Subcutaneous abdominal adipose tissue (tissue), 5 donors: ENCODE data around the gene REEP3.

Experiments used
- H3K27ac ChIP-seq: one replicate; pipeline ENCODE4 v1.7.0; 2013; ENCODE audit warnings: low read depth, mild to moderate bottlenecking, inconsistent platforms, low read length, moderate library complexity
- H3K27me3 ChIP-seq, 5 donors: one replicate each; pipeline ENCODE4 v1.7.0; 2013; ENCODE audit warnings: low read length in 5 of 5, inconsistent platforms in 1 of 5; ENCODE audit not compliant: control insufficient read depth in 5 of 5, insufficient read depth in 4 of 5
- H3K36me3 ChIP-seq, 5 donors: one replicate each; pipeline ENCODE4 v1.7.0; 2013; ENCODE audit warnings: low read length in 5 of 5; ENCODE audit not compliant: control insufficient read depth in 5 of 5, insufficient read depth in 5 of 5
- H3K4me1 ChIP-seq, 5 donors: one replicate each; pipeline ENCODE4 v1.7.0; 2013; ENCODE audit warnings: low read length in 5 of 5, mild to moderate bottlenecking in 3 of 5, moderate library complexity in 1 of 5; ENCODE audit not compliant: control insufficient read depth in 5 of 5, insufficient read depth in 5 of 5
- H3K4me3 ChIP-seq, 5 donors: one replicate each; pipeline ENCODE4 v1.7.0; 2013; ENCODE audit warnings: low read length in 5 of 5, low read depth in 1 of 5
- H3K9ac ChIP-seq, 5 donors: one replicate each; pipeline ENCODE4 v1.7.0; 2013; ENCODE audit warnings: low read length in 5 of 5, mild to moderate bottlenecking in 4 of 5, moderate library complexity in 3 of 5
- H3K9me3 ChIP-seq, 5 donors: one replicate each; pipeline ENCODE4 v1.7.0; 2013; ENCODE audit warnings: low read length in 5 of 5; ENCODE audit not compliant: control insufficient read depth in 5 of 5
- donor health status: healthy.
- donor health status: healthy.
- donor health status: healthy.
- donor health status: healthy.
- donor health status: healthy.

Gene REEP3

DNA sequence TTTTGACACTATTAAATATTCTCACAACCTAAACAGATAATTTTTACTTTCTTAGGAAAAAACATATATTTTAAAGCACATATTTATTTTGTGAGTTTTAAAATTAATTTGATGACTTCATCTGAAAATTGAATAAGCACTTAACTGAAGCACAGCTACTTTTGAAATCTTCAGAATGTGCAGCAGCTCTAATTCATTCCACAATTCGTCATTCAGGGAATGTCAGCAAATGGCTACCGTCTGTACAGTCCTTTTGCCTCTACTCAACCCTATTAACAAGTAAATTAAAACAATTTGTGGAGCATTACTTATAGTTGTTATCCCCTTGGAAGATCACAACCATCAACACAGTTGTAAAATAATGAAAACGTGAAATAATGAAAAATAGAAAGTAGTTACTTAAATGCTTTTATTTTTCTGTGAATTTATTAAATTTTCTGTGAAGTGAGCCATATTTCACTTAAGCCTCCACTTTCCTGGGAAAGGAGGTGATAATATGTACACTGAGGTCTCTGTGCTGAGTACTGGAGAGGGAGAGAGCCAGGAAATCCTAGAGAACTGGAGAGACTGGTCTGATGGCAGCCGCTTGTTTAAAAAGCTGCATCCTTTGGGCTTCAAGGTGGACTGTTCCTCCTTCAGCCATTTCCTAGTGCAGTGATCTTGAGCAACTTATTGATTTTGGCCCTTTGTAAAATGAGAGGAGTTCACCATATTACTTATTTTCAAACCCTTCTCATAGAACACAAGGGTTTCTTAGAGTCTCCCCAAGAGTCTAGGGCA, 70.6 kb downstream of the REEP3 start:
- Histone ChIP-seq H3K4me3 (no peak overlapping the region), H3K9ac (no peak overlapping the region), H3K36me3 (peaks cover 0 to 5% (median 3%) of the 10 kb centered on the region in 5 donors), H3K9me3 (no peaks in the 10 kb centered on the region), H3K27ac (no peak overlapping the region), H3K27me3 (no peaks in the 10 kb centered on the region), H3K4me1 (peaks cover 0 to 6% (median 3%) of the 10 kb centered on the region in 5 donors)

DNA sequence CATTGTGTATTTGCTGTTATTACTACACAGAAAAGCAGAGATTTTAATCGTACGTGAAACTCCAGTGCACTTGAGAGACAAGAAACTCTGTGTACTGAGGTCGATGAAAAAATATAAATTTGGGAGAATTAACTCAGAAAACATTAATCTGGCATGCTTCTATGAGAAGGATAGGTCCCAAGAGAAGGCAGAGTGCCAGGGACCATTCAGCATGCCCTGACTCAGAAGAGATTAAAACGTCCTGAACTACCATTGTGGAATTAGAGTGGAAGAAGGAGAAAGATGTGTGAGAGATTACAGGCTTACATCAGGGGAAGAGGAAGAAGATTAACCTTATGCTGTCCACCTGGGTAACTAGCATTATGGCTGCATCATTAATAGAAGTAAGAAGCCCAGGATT, 72.4 kb downstream of the REEP3 start:
- no peak overlapping the region for H3K4me3 ChIP-seq
- no peaks in the 10 kb centered on the region for H3K9me3 ChIP-seq
- no peaks in the 10 kb centered on the region for H3K27me3 ChIP-seq
- H3K36me3 ChIP-seq: peaks cover 0 to 10% (median 5%) of the 10 kb centered on the region in 5 donors
- no peak overlapping the region for H3K27ac ChIP-seq
- H3K9ac ChIP-seq: no peak overlapping the region
- H3K4me1 ChIP-seq: peaks cover 0 to 6% (median 5%) of the 10 kb centered on the region in 5 donors

DNA sequence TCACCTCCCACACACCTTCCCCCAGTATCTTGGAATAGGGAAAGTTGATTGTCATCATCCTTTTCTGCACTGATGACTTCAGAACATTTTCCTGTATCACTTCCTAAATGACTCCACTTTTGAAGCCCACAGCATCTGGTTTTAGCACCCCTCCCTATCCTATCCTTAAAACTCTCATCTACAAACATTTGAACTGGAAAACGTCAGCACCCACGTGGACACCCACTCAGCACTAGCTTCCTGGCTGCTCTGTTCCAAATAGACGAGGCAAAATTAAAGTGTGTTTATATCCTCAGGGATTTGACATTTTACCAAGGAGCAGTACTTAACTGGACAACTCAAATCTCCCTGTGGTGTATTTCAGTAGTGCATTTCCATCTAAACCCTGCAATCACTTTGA, 73.9 kb downstream of the REEP3 start:
- Histone ChIP-seq H3K36me3 (peaks cover 3 to 12% (median 9%) of the 10 kb centered on the region in 5 donors), H3K4me3 (no peak overlapping the region), H3K9me3 (no peaks in the 10 kb centered on the region), H3K4me1 (peaks cover 0 to 6% (median 5%) of the 10 kb centered on the region in 5 donors), H3K27me3 (no peaks in the 10 kb centered on the region), H3K27ac (no peak overlapping the region), H3K9ac (no peak overlapping the region)

DNA sequence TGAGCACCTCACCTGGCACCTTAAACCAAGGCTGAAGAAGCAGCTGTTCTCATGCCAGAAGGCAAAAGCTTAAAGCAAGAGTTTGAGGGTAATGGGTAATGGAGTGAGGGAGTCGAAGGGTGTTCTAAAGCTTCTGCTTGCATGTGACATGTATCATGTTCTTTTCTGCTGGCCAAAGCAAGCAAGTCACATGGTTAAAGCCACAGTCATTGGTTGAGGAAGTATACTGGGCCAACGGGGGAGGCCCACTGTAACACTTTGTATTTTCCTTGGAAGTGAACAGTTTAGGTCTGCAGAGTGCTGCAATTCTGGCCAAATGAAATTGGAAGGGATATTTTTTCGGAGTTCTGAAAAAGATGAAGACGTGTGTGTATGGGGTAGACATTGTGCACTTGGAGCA, 75.7 kb downstream of the REEP3 start:
- Histone ChIP-seq H3K27me3 (no peaks in the 10 kb centered on the region), H3K27ac (no peak overlapping the region), H3K9me3 (no peaks in the 10 kb centered on the region), H3K36me3 (peaks cover 7 to 12% (median 10%) of the 10 kb centered on the region in 5 donors), H3K4me1 (peaks cover 0 to 6% (median 5%) of the 10 kb centered on the region in 5 donors), H3K4me3 (no peak overlapping the region), H3K9ac (no peak overlapping the region)

DNA sequence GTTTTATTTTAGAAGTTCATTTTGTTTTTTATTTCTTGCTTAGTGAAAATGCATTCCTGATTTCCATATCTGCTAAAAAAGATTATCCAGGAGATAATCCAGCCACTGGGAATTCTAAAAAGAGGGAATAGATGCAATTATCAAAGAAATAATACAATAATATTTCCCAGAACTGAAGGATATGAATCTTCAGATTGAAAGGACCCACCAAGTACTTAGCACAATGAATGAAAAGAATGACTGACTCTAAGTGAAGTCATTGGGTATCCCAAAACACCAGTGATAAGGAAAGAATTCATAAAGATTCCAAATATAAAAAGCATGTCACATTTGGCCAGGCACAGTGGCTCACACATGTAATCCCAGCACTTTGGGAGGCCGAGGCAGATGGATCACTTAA, 79.3 kb downstream of the REEP3 start:
- Histone ChIP-seq H3K9me3 (no peaks in the 10 kb centered on the region), H3K27ac (no peak overlapping the region), H3K4me1 (peaks cover 0 to 2% (median 0%) of the 10 kb centered on the region in 5 donors), H3K9ac (no peak overlapping the region), H3K27me3 (no peaks in the 10 kb centered on the region), H3K4me3 (no peak overlapping the region), H3K36me3 (peaks cover 7 to 12% (median 10%) of the 10 kb centered on the region in 5 donors)

DNA sequence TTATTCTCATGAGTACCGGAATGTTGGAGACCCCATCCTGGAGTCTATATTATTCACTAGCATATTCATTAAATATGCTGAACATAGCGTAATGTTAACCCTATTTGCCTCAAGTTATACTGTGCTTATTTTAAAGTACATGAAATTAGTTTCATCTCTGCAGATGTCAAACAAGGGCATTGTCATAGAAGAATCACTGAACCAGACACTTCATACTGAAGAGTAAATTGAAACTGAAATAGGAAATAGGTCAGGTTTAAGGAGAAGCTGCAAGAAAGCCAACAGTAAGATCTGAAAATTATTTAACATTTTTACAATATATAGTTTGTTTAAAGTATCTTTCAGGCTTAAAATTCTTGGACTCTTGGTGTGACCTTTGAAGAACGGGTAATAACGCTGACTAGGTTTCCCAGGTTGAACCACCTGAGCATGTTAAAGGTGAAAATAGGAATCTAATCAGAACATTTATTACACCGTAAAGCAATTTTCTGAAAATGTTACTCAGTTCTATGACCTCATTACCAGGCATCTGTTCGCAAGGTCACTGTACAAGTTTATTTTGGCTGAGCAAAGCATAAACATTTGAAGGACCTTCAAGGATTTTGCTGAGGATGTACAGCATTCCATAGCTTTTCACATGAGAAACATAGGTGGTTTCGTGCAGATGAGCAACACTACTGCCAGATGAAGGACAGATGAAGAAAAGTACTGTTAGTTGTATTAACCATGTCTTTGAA, 82.7 kb downstream of the REEP3 start:
- no peaks in the 10 kb centered on the region for H3K27me3 ChIP-seq
- H3K27ac ChIP-seq: no peak overlapping the region
- H3K9me3 ChIP-seq: no peaks in the 10 kb centered on the region
- H3K4me1 ChIP-seq: no peaks in the 10 kb centered on the region
- no peak overlapping the region for H3K4me3 ChIP-seq
- H3K36me3 ChIP-seq: peaks cover 0 to 8% (median 2%) of the 10 kb centered on the region in 5 donors
- no peak overlapping the region for H3K9ac ChIP-seq

DNA sequence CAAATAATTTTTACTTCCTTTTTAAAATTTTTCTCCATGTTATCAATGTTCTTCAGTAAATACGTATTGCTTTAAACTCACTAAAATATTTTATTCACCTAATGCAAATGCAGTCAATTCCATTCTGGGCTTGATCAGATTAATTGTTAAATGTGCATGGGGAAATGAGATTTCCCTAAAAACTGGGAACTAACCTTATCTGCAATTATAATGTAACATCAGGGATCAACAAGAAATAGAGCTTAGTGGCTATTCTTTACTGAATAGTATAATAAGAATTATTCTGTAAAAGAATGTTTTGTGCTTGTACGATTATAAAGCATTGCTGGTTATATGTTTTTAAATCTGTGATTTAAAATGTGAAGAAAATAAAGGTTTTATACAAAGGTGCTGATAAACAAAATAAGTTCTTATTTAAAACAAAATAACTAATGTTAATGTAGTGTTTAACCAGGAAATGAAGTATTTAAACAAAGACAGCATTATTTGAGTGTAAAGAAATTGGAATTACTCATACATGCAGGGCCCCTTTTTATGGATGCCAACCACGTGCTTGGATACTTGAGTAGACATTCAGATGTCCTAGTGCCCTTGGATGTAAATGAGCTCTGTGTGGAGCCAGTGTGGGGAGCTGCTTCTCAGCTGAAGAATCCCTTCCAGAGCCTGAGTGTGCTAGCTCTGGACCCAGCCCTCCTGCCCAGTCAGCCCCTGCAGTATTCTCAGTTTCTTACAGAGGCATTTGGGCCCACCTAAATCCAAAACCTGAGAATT, 84.2 kb downstream of the REEP3 start:
- Histone ChIP-seq H3K9ac (no peak overlapping the region), H3K4me1 (no peaks in the 10 kb centered on the region), H3K4me3 (no peak overlapping the region), H3K27ac (no peak overlapping the region), H3K27me3 (no peaks in the 10 kb centered on the region), H3K36me3 (peaks cover 0 to 9% (median 0%) of the 10 kb centered on the region in 5 donors), H3K9me3 (no peaks in the 10 kb centered on the region)

DNA sequence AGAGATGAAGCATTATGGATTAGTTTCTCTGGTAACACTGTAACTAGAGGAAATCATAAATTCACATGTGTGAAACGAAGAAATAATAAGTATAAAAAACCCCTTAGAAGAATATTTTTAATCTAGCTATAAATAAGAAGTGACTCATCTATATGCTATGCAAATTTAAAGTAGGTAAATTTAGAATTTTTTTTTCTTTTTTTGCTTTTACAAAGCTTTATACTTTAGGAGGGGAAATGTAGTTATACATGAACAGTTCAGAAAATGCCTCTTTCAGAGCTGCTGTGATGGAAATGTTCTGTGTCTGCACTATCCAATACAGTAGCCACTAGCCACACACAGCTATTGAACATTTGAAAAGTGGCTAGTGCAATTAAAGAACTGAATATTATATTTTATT, 87.3 kb downstream of the REEP3 start:
- peaks cover 0 to 3% (median 0%) of the 10 kb centered on the region in 5 donors for H3K36me3 ChIP-seq
- H3K27me3 ChIP-seq: no peaks in the 10 kb centered on the region
- H3K27ac ChIP-seq: no peak overlapping the region
- H3K9ac ChIP-seq: no peak overlapping the region
- H3K4me1 ChIP-seq: no peaks in the 10 kb centered on the region
- no peaks in the 10 kb centered on the region for H3K9me3 ChIP-seq
- no peak overlapping the region for H3K4me3 ChIP-seq

DNA sequence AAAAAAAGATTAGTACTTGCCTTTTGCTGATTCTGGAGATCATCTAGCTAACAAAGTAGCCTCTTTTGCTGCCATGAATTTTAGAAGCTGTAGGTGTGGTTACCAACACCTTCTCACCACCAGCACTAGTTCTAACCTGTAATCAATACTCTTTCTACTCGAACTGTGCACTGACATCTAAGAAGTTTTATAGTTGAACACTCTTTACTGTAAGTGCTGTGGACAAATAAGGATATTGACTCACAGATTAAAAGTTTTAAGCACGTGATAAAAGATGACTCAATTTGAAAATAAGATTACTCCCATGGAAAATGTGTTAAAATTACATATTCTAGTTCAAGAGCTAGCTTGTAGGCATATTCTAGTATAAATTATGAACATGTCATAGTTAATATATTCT, 89.9 kb downstream of the REEP3 start:
- no peaks in the 10 kb centered on the region for H3K9me3 ChIP-seq
- no peak overlapping the region for H3K4me3 ChIP-seq
- H3K27me3 ChIP-seq: no peaks in the 10 kb centered on the region
- H3K9ac ChIP-seq: no peak overlapping the region
- peaks cover 0 to 5% (median 4%) of the 10 kb centered on the region in 5 donors for H3K36me3 ChIP-seq
- H3K27ac ChIP-seq: no peak overlapping the region
- peaks cover 0 to 4% (median 0%) of the 10 kb centered on the region in 5 donors for H3K4me1 ChIP-seq
